ENCODE data around the gene CFAP74. TPM values are rescaled to one million over a fixed set of nuclear protein-coding genes. Genes with fewer than 3 reads are reported as not detected.

CFAP74 gene
- total RNA-seq, 1 donor from 2014 or later = not detected

DNA sequence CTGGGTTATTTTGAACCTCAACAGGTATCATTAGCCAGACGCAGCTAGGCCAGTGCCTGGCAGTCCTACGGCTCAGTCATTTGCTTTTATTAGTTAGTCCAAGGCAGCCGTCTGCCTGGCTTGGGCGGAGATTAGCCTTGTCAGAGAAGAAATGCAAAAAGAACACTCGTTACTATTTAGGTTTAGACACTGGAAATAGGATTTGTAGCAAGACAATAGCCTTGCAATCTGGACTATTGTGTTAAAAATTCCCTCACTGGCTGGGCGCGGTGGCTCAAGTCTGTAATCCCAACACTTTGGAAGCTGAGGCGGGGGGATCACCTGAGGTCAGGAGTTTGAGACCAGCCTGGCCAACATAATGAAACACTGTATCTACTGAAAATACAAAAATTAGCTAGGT lies 35.7 kb upstream of the CFAP74 start:
- Mint-ChIP-seq H3K4me3 (ENCODE audit: unreplicated experiment) (no peak overlapping the region), H3K9me3 (ENCODE audit: unreplicated experiment) (no peaks in the 10 kb centered on the region), H3K27me3 (ENCODE audit: unreplicated experiment) (peaks cover 16% of the 10 kb centered on the region), H3K4me1 (ENCODE audit: unreplicated experiment) (no peaks in the 10 kb centered on the region), H3K27ac (ENCODE audit: unreplicated experiment) (no peak overlapping the region), H3K36me3 (ENCODE audit: unreplicated experiment) (no peaks in the 10 kb centered on the region)
- no peak for DNase-seq (ENCODE audit: extremely low spot score, unreplicated experiment)
- TF ChIP-seq, protein P1, sequence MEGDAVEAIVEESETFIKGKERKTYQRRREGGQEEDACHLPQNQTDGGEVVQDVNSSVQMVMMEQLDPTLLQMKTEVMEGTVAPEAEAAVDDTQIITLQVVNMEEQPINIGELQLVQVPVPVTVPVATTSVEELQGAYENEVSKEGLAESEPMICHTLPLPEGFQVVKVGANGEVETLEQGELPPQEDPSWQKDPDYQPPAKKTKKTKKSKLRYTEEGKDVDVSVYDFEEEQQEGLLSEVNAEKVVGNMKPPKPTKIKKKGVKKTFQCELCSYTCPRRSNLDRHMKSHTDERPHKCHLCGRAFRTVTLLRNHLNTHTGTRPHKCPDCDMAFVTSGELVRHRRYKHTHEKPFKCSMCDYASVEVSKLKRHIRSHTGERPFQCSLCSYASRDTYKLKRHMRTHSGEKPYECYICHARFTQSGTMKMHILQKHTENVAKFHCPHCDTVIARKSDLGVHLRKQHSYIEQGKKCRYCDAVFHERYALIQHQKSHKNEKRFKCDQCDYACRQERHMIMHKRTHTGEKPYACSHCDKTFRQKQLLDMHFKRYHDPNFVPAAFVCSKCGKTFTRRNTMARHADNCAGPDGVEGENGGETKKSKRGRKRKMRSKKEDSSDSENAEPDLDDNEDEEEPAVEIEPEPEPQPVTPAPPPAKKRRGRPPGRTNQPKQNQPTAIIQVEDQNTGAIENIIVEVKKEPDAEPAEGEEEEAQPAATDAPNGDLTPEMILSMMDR (IDR thresholded peaks at IDR 0.05) = no peak

DNA sequence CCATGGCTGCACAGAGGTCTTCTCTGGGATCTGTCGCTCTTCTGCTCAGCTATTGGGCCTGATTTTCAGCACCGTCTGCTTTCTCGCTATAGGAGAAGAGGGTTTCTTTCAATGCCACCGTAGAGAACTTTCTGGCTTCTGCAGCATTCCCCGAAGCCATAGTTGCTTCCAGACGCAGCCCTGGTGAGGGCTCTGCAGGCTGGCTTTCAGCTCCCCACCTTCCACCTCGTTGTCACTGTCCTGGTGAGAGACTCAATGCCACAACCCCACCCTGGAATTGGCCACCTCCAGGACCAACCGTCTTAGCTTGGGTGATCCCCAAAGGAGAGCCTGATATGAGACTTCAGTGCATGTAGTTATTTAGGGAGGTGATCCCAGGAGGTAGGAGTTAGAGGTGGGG lies 34.6 kb upstream of the CFAP74 start:
- H3K4me3 Mint-ChIP-seq (ENCODE audit: unreplicated experiment) = no peak overlapping the region
- no peaks in the 10 kb centered on the region for H3K9me3 Mint-ChIP-seq (ENCODE audit: unreplicated experiment)
- TF ChIP-seq, protein P1 (IDR thresholded peaks at IDR 0.05) = no peak
- no peaks in the 10 kb centered on the region for H3K4me1 Mint-ChIP-seq (ENCODE audit: unreplicated experiment)
- H3K27me3 Mint-ChIP-seq (ENCODE audit: unreplicated experiment) = peaks cover 16% of the 10 kb centered on the region
- no peak overlapping the region for H3K27ac Mint-ChIP-seq (ENCODE audit: unreplicated experiment)
- no peaks in the 10 kb centered on the region for H3K36me3 Mint-ChIP-seq (ENCODE audit: unreplicated experiment)
- no peak for DNase-seq (ENCODE audit: extremely low spot score, unreplicated experiment)

DNA sequence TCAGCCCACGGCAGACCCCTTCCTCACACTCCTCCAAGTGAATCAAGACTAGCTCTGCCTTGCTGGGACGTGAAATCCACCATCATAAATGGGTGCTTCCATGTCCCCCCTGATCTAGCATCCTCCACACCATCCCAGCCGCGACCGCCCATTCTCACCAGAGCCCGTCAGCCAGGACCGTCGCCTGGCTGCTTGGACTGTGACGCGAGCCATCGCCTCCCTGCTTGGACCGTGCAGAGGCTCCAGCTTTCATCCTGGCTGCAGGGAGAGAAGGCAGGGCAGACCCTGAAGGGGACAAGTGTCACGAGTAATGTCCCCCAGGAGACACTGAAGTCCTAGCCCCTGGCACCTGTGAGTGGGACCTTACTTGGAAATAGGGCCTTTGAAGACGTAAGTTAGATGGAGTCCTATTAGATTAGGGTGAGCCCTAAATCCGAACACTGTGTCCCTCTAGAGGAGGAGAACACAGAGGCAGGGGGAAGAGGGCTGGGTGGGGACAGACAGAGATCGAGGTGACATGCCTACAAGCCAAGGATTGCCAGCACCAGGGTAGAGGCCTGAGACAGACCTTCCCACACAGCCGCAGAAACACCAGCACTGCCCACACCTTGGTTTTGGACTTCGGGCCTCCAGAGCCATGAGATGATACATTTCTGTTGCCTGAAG lies 33.9 kb upstream of the CFAP74 start:
- Mint-ChIP-seq H3K27me3 (ENCODE audit: unreplicated experiment) (peaks cover 16% of the 10 kb centered on the region), H3K4me3 (ENCODE audit: unreplicated experiment) (no peak overlapping the region), H3K27ac (ENCODE audit: unreplicated experiment) (no peak overlapping the region), H3K9me3 (ENCODE audit: unreplicated experiment) (no peaks in the 10 kb centered on the region), H3K4me1 (ENCODE audit: unreplicated experiment) (no peaks in the 10 kb centered on the region), H3K36me3 (ENCODE audit: unreplicated experiment) (no peaks in the 10 kb centered on the region)
- TF ChIP-seq, protein P1 (IDR thresholded peaks at IDR 0.05) = no peak
- DNase-seq (ENCODE audit: extremely low spot score, unreplicated experiment) = no peak

DNA sequence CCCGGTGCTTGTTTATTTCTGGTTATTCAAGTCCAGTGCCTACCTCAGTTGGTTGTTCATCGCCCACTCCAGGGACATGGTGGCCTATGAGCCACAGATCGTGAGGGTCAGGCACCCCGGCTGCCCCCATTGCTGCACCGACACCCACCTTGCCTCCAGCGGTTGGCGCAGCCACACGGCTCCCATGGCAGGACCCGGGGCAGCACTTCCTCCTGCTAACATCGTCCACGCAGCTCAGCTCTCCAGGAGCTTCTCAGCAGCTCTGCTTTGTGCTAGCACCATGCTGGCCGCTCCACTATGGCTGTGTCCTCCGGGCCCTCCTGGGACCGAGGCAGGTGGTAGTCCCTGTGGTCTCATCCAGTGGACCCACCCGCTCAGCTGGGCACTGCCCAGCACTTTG lies 32.7 kb upstream of the CFAP74 start:
- no peaks in the 10 kb centered on the region for H3K36me3 Mint-ChIP-seq (ENCODE audit: unreplicated experiment)
- H3K4me3 Mint-ChIP-seq (ENCODE audit: unreplicated experiment) = no peak overlapping the region
- H3K27ac Mint-ChIP-seq (ENCODE audit: unreplicated experiment) = no peak overlapping the region
- H3K27me3 Mint-ChIP-seq (ENCODE audit: unreplicated experiment) = peaks cover 17% of the 10 kb centered on the region
- no peak for DNase-seq (ENCODE audit: extremely low spot score, unreplicated experiment)
- no peaks in the 10 kb centered on the region for H3K9me3 Mint-ChIP-seq (ENCODE audit: unreplicated experiment)
- no peaks in the 10 kb centered on the region for H3K4me1 Mint-ChIP-seq (ENCODE audit: unreplicated experiment)
- TF ChIP-seq, protein P1 (IDR thresholded peaks at IDR 0.05) = no peak

DNA sequence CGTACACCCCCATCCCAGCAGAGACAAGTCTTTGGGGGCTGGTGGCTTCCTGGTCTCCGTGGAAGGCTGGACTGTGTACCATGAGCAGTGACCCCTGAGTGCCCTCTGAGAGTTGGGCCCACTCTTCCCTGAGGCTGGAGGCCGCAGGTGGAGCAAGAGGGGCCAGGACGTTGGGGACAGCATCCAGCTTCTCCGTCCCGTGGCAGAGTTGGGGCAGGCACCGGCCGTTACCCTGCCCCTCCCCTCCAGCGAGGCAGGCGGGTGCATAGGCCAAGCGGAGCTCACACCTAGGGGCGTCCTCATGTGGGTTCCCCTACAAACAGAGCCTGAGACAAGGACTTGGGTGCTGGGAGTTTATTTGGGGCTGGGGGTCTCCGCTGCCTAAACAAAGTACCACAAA lies 29.6 kb upstream of the CFAP74 start:
- Mint-ChIP-seq H3K36me3 (ENCODE audit: unreplicated experiment) (no peaks in the 10 kb centered on the region), H3K9me3 (ENCODE audit: unreplicated experiment) (no peaks in the 10 kb centered on the region), H3K4me1 (ENCODE audit: unreplicated experiment) (no peaks in the 10 kb centered on the region), H3K4me3 (ENCODE audit: unreplicated experiment) (no peak overlapping the region), H3K27ac (ENCODE audit: unreplicated experiment) (no peak overlapping the region), H3K27me3 (ENCODE audit: unreplicated experiment) (peaks cover 16% of the 10 kb centered on the region)
- DNase-seq (ENCODE audit: extremely low spot score, unreplicated experiment) = no peak
- TF ChIP-seq, protein P1 (IDR thresholded peaks at IDR 0.05) = no peak
